ENCODE data around the gene TTC7B.

TTC7B gene

GRCh38 chr14:90677484-90678050 lies 138.7 kb downstream of the TTC7B start:
- TF ChIP-seq CTCF (conservative IDR thresholded peaks at IDR 0.05) = no peak
- H3K27ac ChIP-seq = no peak overlapping the region

- H3K27ac ChIP-seq = no peak overlapping the region
- no peak for TF ChIP-seq CTCF (conservative IDR thresholded peaks at IDR 0.05)
Observed at GRCh38 chr14:90676912-90677311, 139.3 kb downstream of the TTC7B start.

GRCh38 chr14:90676356-90676755 lies 139.9 kb downstream of the TTC7B start:
- H3K27ac ChIP-seq = no peak overlapping the region
- no peak for TF ChIP-seq CTCF (conservative IDR thresholded peaks at IDR 0.05)

GRCh38 chr14:90675399-90675798 lies 140.8 kb downstream of the TTC7B start:
- no peak for TF ChIP-seq CTCF (conservative IDR thresholded peaks at IDR 0.05)
- H3K27ac ChIP-seq = no peak overlapping the region

- TF ChIP-seq CTCF (conservative IDR thresholded peaks at IDR 0.05) = no peak
- no peak overlapping the region for H3K27ac ChIP-seq
Observed at GRCh38 chr14:90674716-90675115, 141.5 kb downstream of the TTC7B start.

GRCh38 chr14:90674043-90674670 lies 142.1 kb downstream of the TTC7B start:
- no peak for TF ChIP-seq CTCF (conservative IDR thresholded peaks at IDR 0.05)
- no peak overlapping the region for H3K27ac ChIP-seq

GRCh38 chr14:90671382-90672234 lies 144.6 kb downstream of the TTC7B start:
- H3K27ac ChIP-seq = no peak overlapping the region

More at GRCh38 chr14:90671382-90672234, 144.6 kb downstream of the TTC7B start:
- no peak for TF ChIP-seq CTCF (conservative IDR thresholded peaks at IDR 0.05)
